Activated CD8-positive, alpha-beta memory T cell treated with anti-CD3 and anti-CD28 coated beads, Interleukin-2, amount 50 U/mL, for 4 hours (primary cell): ENCODE results near the gene LOXL3.
"Not testable (repeated sequence)": the region's sequence is repeated elsewhere in the genome, so short reads cannot be mapped to it uniquely, and the experiment has no call there.

Source experiments
- DNase-seq: peaks from one replicate; pipeline ENCODE4 v3.0.0-alpha.2; 2020

The LOXL3 gene

DNA sequence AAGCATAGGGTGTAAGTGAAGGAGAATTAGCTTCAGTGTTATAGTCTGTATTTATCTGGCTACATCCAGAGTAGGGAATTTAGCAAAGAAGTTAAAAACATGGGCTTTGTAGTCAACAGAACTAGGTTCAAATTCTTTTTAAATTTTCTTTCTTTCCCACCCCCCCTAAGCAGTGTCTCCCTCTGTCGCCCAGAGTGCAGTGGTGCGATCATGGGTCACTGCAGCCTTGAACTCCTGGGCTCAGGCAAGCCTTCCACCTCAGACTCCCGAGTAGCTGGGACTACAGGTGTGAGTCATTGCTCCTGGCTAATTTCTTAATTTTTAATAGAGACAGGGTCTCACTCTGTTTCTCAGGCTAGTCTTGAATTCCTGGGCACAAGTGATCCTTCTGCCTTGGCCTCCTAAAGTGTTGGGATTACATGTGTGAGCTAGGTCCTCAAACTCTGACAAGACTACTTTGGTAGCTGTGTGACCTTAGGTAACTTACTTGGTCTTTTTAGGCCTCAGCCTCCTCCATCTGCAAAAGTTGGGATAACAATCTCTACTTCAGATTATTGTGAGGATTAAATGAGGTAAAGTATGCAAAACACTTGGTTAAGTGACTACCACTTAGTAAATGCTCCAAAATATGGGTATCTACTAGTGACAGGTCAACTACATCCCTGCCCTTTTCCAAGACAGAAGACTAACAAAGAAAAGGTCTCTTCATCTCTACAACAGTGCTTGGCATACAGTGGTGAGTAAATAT lies 18.6 kb upstream of the LOXL3 start:
- no peak for DNase-seq

DNA sequence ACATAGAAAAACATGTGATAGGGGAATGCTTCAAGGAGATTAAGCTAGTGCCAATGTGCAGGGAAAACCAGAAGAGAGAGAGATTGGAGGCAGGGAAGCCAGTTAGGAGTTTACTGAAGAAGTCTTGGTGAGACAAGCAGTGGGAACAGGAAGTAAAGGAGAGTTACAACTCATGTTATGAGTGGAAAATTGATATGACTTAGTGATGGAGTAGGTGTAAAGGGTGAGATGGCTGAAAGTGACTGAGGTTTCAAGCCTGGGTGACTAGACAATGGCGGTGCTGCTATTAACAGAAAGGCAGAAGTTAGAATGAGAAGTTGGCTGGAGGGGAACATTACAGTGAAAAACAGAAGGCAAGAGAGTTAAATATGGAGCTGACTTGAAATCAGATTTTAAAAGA lies 17.3 kb upstream of the LOXL3 start:
- no peak for DNase-seq

- DNase-seq: no peak
These were observed 15.9 kb upstream of the LOXL3 start for GRCh38 chr2:74569686-74570085.

- DNase-seq: no peak
These were observed 14.1 kb upstream of the LOXL3 start for GRCh38 chr2:74567881-74568280.

DNA sequence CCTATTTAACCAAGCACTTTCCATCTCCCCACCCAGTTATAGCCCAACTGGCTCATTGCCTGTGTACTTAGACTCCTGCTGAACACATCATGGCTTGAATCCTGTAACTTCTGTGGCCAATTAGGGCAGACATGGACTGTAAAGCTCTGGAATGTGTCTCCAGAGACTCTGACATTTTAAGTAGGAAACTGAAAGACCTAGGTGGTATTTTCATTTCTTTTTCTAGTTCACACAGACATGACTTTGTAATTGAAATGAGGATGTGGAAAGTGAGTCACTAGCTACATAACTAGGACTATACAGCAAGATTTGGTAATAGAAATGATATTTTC lies 13.0 kb upstream of the LOXL3 start:
- DNase-seq: no peak

DNA sequence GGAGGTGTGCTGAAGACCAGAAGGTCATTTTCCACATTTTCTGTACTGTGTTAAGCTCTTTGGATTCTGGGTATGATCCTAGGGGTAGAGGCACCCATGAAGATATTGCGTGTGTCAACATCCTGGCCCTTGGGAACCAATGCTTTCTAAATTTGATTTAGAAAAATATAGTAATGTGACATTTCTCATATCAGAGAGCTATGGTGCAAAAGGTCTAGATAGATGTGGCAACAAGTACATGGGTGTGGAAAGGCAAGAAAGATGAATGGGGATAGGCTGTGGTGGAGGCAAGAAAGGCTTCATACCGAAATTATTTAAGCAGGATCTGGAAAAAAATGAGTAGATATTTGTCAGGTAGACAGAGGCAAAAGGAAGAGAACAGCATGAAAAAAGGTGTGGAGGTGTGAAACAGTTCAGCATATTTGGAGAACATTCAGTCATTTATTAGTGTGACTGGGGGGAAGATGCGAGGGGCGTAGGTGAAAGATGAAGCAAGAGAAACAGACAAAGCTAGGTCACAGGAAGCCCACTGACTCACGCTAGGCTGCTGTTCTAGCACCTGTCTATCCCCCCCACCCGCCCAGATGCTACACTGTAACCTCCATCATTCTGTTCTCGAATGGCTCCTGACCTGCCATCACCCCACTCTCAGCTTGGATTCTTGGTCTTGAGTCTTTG lies 12.5 kb upstream of the LOXL3 start:
- DNase-seq: no peak

GRCh38 chr2:74564222-74564621 lies 10.5 kb upstream of the LOXL3 start:
- DNase-seq: no peak

DNA sequence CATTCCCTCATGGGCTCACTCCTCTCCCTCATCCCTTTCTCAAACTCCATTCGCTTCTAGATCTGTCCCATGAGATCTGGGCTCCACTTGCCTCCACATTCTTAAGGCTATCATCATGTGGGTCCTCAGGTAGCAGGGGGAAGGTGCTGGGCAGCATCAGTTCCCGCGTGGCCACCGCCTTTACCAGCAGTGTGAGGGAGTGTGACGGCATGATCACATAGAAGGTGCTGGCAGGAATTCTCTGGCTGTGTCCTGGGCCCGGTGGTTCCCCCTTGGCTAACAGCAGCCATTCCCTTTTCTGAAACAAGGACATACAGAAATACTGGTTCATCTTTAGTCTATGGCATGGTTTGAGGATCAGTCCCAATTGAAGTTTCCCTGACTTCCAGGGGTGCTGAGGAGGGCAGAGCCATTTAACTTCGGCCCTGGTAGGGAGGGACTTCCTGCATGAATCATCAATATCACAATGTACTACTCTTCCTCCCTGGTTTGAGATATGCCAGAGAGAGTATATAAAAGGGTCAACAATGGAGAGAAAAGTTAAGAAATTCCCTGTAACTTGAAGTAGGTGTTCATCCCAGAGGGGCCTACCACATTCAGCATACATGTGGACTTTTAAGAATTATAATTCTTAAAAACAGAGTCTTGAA lies 8.5 kb upstream of the LOXL3 start:
- DNase-seq: no peak

- DNase-seq: not testable (repeated sequence)
These were observed 7.3 kb upstream of the LOXL3 start for GRCh38 chr2:74561022-74561421.

- DNase-seq: no peak
These were observed 6.8 kb upstream of the LOXL3 start for GRCh38 chr2:74560591-74560990.

- DNase-seq: no peak
These were observed 6.2 kb upstream of the LOXL3 start for GRCh38 chr2:74559912-74560311.

DNA sequence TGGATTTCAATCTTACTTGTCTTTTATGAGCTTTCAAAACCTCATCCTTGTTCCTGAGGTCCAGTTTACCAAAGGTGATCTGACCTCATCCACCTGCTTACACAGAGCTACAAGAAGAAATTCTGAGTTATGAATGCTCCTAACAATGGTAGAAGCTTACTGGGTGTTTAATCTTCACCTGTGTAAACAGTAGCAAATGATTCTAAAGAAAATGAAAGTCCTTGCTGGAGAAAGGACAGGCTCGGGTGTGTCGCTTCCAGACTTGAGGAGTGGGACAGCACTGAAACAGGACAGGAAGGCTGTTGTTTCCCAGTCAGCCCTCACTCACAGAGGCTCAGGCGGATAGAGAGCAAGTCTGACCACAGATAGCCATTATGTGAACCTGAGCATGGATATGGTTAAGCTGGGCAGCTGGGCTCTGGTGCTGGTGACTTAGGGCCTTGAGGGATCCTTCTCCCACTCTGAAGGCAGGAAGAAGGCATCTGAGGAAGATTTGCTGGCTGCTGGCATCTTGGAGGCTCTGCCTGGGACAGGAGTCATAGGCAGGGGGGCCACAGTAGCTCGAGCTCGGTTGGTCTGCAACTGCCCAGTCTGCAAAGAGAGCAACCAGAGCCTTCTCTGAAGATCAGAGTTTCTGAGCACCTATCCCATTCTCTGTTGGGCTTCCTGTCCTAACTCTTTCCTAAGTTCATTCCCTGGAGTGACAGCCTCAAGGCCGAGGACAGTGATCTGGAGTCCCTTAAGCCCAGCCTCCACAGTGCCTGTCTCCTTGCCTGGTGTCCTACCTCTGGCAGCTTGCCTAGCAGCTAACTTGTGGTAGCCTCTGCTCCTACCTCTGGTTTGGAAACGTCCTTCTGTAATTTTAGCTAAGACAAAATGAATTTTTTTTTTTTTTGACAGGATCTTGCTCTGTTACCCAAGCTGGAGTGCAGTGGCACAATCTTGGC lies 4.8 kb upstream of the LOXL3 start:
- no peak for DNase-seq

- DNase-seq: no peak
These were observed 3.2 kb upstream of the LOXL3 start for GRCh38 chr2:74556831-74557370.

DNA sequence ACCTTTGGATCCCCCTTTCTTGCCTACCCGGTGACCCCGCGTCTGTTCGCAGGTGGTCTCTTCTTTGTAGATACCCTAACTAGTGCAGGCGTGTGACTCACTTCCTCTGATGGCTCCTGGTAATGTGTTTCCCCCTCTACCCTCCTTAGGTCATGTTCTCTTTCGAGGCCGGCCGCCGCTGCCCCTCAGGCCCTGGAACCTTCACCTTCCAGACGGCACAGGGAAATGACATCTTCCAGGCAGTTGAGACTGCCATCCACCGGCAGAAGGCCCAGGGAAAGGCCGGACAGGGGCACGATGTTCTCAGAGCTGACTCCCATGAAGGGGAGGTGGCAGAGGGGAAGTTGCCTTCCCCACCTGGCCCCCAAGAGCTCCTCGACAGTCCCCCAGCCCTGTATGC lies 2.4 kb upstream of the LOXL3 start:
- no peak for DNase-seq

- DNase-seq: no peak
These were observed 1.9 kb upstream of the LOXL3 start for GRCh38 chr2:74555610-74556103.

GRCh38 chr2:74554820-74555531 lies 1.2 kb upstream of the LOXL3 start:
- DNase-seq: peak; percentile 49

DNA sequence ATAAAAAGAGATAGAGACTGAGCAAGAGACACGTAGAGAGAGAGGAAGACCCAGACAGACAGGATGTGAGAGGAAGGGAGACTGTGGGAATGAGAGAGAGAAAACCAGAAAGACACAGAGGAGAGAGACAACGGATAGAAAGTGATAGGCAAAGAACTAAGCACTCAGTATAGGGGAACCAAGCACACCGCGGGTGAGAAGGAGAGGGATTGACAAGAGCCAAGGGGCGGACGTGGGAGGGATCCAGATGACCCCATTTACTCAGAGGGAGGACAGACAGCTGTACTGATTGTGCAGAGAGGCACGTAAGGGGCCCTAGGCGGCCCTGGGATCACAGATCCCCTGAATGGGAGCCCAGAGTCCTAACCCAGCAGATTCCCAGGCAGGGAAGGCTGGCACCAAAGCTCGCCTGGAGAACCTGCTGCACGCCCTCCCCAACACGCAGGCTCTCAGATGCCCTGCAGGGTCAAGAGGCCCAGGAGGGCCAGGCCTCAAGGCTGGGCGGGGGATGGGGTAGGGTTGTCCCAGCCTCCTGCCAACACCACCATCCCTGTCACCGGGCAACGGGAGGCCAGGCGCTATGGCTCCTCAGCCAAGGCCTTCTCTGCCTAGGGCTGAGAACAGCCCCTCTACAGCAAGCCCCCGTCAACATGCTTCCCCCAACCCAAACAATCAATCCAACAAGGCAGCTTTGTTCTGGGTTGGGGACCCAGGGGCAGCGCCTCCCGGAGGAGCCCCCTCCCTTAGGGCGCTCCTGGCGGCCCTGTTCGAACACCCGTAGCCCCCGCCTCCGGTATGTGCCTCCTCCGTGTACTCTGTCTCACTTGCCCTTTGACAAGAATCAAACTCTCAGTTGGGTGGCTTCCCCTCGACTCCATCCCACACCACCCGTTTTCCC lies 579 bp downstream of the LOXL3 start:
- no peak for DNase-seq

DNA sequence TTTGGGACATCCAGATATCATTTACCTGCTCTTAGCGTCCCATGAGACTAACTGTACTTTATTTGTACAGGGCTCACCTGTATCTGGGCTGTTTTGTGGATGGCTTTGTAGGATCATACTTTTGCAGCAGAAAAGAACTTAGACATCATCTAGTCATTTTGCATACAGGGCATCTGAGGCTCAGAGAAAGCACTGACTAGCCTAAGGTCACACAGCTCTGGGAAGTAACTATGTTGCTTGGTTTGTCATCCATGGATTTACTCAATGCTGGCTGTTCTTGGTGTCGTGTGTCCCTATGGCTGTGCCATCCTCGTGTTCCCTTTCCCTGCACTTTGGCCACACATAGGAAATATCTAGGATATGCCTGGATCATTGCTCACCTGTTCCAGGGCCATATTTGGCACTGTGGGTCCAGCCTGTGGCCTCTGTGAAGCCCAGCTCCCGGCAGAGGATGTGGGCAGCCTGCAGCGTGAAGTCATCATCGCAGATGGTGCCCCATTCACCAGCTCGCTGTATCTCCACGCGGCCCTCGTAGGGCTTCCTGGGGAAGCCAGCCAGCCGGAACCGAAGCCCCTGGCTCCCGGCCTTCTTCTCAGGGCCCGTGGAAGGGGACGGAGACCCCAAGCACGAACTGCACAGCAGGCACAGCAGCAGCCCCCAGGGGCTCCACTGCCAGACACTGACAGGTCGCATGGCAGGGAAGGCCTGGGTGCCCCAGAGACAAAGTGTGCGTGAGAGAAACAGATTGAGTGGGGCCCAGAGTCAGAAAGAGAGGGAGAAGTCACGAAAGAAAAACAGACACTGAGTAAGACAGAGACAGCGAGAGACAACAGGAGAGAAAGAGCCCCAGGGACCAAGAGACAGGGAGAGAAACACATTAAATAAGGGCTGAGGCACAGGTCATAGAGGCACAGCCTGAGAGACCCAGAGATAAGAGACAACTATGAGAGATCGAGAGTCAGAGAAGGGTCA lies 1.5 kb downstream of the LOXL3 start:
- DNase-seq: no peak

GRCh38 chr2:74551530-74551929 lies 2.2 kb downstream of the LOXL3 start:
- no peak for DNase-seq

DNA sequence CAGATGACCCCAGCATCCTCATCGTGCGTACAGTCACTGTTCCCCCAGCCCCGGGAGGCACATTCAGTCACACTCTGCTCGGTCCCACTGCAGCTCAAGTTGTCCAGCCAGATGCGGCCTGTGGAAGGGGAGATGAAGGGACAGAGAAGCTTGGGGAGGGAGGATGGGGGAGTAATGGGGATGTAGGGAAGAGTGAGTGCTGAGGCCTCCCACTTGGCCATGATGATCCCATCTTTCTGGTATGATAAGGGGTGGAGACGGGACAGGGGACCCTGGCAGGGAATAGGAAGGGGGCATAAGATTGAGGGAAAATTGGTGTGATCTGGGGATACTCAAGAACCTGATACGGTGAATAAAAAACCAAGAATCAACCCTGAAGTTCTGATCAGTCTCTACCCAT lies 3.5 kb downstream of the LOXL3 start:
- DNase-seq: no peak
